T-helper 1 cell treated with Interleukin-12 subunit alpha and Interleukin-12 subunit beta and Interleukin-4 antibody, amounts not matched to agents 30 ng/mL and 1 ng/mL, for 36 hours (primary cell): Measurements from ENCODE around the gene PPARGC1A. TPM values are rescaled to one million over a fixed set of nuclear protein-coding genes. Genes with fewer than 3 reads are reported as not detected.

Experiments
- intact Hi-C: fragments of 100-400 bp; cut with micrococcal nuclease; formaldehyde crosslinking; loops from one replicate; pipeline ENCODE4 v1.15.1; 2024
- total RNA-seq: library from RNA; stranded (reverse); gene quantifications from 2 replicates; pipeline ENCODE4 v1.2.3, GENCODE V29; 2022

Gene PPARGC1A
- total RNA-seq, 1 donor from 2014 or later: not detected

DNA sequence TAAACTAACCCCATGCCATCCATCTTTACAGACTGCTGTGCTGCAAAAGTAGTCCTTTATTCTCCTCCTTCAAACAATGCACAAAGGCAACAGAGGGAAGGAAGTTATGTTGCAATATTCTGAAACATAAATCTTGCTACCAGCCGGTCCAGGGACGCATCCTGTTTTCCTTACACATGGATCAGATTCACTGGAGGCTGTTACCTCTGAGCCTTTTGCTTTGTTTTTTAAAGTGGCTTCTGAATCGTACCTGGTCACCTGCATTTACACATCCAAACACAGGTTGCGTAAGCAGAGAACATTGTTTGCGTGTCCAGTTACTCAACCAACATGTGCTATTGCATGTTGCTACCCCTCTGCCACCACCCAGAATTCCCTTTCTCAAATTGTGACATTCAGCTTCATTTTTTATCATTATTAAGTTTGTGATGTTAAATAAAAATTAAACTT lies 8.8 kb downstream of the PPARGC1A start:
- intact Hi-C loops: no loop called here

DNA sequence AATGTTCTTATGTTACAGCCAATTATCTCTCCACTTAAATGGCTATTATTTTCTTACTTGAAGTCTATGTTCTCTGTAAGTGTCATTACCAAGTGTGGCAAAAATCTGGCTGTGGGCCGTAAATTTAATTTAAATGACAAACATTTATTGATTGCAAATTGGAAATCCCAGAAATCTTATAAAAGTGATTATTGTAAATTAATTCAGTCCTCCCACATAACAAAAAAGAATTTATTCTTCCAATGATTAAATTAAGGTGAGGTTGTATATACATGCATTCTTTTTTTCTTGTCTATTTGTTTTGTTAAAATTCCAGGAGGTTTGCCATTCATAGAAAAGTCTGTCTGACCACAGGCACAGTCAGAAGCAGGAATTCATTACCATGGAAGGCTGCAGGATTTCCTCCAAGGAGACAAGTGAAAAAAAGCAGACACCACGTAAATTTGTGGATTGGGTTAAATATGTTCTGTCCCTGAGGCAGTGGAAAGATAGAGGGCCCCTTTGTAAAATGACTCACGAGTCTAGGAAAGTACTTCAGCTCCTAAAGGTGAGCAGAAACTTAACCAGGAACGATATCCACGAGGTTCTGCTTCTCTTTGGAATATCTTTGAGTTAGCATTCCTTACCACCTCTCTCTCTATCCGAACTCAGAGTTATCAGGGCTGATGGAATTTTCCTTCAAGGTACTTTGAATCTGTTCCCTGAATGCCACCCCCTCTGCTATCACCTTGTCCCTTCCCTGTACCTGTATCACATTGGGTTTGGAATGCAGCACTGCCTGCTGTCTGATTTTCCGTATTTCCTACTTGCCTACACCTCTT lies 10.7 kb downstream of the PPARGC1A start:
- intact Hi-C loops: no loop called here

DNA sequence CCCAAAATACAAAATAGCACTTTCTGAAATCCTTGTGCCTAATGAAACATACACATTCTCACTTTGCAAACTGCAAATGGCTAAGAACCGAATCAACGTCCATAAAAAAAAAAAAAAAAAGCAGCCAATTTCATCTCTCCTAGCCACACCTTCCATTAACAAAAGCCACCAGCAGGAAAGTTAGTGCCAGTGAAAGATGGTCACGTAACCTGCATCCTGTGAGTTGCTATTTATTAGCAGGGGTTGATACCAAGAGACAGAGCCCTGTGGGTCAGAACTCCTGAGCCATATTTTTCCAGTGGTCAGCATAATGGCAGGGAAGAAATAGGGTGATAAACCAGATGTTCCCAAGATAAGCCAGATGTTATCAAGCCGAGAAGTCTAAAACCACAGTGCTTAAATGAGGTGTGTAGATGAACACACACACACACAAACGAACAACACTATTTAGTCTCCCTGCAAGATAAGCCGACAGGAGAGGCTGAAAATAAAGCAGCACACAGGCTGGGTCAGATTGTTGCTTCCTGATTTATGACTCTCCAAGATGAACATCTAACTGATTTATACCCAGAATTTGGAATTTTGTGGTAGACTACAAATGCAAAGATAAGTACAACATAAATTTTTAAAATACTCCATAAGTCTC lies 11.5 kb downstream of the PPARGC1A start:
- intact Hi-C loops: no loop called here

DNA sequence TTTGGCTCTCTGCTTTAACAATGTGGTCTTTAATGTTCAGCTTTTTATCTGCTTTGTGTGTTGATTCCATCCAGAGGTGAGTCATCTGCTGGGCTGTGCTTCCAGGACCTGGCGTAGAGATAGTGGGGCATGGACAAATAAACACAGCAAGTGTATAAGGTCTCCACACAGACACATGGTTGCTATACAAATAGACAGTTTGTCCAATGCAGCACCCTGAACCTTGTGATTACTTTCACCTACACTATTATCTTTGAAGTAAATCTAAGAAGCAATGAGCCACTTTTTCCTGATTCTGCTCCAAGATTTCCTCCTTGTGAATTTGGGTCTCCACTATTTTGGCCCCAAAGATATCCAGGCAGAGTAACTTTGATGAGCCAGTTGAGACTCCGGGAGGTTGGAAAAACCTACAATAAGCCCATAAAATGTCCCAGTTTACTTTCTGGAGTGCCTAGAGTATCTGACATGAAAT lies 12.1 kb downstream of the PPARGC1A start:
- intact Hi-C loops: no loop called here

DNA sequence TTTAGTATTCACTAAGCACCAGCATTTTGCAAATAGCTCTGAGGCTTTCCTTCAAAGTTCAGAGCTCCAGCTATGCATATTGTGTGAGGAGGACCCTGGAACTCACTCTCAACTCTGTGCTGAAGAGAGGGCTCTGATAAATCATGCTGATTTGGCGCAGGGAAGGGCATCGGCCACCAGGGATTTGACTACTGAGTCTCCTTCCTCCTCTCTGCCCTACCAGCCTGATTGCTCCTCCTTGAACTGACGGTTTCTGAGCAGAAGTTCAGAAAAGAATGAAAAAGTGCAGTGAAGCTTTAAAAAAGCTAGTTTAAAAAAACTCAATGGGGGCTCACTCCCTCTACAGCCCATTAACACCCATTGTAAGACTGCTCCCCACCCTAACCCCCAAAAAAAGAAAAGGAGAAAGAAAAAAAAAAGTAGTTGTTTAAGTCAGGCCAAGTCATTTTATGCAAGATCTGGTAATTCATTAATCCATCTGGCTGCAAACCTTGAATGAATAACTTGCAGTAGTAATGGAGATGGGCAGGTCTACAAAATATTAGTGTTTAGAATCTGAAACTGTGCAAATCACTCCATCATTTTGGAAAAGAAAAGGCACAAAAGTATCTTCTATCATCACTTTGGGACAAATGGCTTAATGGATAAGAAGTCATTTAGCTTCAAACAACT lies 13.3 kb downstream of the PPARGC1A start:
- intact Hi-C loops: no loop called here

DNA sequence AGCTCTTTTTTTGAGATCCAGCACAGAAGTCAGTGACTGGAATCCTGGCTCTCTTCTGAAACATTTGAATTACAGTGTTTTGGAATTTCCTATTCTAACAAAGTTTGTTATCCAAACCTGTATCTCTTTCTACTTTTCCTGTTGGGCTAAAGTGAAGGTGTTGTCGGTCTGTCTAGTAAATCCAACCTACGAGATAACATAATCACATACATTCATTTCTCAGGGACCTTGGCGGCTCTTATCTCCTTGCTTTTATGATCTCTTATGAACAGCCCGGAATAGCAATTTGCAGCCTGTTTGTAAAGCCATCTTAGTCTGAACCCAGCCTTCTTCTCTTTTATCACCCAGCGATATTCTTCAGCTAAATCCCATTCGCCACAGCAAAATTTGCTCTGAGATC lies 14.5 kb downstream of the PPARGC1A start:
- intact Hi-C loops: no loop called here

DNA sequence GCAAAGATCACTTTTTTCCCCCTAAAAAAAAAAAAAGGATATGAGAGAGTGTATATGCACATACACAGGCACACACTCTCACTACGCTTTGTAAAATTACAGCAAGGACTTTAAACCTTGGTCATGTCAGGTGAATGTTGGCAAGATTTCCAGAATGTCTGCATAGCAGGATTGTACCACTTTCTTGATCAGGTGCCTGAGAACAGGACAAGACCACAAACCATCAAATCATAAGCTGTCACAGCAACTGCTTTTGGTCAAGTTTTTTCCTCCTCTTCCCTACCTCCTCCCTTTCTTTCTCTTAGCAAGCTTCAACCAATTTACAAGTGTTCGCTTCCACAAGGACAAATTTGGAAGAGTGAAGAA lies 15.3 kb downstream of the PPARGC1A start:
- intact Hi-C loops: no loop called here

DNA sequence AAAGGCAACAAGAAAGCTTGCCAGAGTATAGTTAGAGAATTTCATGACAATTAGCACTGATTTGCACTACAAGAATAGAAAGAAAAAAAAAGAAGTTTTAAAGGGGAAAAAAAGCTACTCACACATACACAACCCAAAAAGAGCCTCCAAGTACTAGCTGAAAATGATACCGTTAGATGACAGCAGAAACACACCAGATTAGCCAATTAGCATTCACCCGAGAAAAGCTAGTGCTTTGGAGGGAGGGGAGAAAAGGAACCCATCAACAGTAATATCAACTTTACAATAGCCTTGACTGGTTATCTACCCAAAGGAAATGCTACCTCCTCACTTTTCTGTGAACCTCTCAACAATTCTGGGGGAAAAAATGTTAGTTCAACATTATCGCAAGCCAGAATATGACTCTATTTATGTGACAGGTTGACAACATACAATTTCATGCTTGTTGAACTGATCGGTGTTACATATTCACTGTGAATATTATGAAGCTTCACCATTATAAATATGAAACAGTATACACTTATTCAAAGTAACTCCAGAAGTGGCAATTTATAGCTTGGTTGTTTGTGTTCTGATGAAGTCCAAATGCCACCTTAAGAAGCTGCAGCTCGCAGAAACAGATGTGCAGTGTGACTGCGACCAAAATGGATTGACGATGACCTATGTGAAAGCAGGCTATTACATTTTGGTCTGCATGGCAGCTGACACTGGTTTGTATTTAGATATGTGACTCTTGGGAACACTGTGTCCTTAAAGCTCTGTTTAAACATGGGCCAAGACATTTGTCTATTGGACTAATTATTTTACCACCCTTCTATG lies 15.9 kb downstream of the PPARGC1A start:
- intact Hi-C loops: no loop called here

DNA sequence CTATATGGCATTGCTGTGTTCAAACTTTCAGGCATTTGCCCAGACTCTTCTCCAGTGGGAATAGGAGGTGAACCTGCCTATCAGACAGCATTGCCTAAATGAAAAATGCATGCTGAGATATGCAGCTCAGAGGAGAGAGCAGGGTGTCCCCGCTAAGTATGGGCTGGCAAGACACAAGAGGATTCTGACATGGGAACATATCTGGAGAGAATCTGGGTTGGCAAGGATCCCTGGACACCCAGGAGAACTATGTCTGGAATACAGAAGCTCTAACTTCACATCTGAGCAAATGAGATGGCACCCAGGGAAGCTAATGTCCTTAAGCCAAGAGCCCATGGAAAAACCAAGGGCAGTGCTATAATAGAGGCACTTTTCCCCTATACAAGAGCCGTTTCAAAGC lies 18.4 kb downstream of the PPARGC1A start:
- intact Hi-C loops: no loop called here

DNA sequence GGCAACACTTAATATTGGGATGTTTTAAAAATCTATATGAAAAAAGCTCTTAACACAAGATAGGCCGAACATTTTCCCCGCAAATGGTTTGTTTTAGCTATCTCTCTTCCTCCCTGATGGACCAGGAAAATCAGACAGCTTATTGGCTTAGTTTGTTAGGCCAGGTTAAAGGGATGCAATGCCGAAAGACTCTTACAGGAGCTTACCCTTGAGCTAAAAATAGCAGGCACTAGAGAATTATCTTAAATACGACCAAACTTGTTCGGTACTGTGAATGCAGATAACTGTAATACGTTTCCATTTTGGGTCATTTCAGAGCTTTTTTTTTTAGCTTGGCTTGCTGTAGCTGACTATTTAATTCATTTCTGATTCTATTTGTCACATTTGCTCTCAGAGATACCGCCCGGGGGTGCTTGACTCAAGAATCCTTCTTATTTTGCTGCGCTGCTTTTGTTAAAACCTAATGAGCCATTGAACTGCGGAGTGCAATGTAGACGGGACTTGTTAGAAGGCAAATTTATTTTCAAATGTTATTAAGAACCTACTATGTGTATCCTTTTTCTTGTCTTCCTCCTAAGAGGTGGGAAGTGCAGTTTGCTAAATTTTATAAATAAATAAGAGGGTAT lies 23.3 kb downstream of the PPARGC1A start:
- intact Hi-C loops: no loop called here

DNA sequence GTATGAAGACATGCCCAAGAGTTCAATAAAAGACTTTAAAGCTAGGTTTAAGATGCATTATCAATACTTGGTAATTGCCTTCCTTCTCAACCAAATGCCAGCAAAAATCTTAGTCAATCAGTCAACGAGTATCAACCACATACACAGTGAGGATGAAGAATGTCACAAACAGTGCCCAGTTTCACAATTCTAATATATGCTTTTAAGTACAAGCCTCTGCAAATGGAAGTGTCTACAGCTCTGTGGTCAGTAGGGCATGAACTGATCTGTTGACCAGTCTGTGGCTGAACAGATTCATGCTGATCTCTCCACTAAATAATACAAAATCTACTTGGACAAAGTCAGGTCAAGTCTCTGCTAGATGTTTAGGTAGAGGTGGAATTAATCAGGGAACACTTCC lies 27.9 kb downstream of the PPARGC1A start:
- intact Hi-C loops: no loop called here

DNA sequence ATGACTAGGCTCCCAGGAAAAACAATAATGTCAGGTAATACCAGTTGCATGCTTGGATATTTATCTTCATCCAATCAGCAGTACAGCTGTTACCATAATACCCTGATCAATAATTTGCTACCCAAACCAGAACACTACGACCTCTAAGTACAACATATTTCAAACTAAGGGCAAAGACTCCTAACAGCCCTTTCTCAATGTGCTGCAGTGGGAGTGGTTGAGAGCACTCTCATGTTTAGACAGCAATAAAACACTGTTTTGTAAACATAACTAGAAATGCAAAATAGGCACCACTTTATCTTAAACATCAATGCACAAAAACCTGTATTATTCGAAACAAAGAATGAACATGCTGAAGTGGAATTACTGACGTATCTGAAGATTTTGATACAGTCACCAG lies 28.9 kb downstream of the PPARGC1A start:
- intact Hi-C loops: no loop called here

DNA sequence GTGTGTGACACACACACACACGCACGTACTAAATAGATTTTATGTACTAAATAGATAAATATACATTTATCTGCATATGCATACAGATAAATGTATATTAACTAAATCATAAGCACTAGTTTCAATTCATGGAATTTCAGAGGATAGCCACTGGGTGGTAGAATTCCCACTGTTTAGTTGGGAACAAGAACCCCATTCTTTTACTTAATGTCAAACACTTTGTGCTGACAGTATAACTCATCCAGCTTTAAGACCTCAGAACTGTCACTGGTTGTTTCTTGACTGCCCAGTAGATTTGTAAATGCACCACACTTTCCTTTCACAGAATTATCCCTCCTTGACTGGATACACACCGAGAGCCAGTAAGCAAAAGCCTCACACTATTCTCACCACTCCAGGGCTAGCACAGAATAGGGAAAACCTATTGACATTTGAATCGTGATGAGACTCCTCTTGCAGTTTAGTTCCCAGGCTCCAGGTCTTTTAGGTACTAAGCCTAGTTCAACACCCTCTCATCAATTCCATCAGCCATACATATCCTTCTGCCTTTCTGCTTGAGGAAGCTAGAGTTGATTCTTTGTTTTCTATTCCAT lies 32.4 kb downstream of the PPARGC1A start:
- intact Hi-C loops: no loop called here

DNA sequence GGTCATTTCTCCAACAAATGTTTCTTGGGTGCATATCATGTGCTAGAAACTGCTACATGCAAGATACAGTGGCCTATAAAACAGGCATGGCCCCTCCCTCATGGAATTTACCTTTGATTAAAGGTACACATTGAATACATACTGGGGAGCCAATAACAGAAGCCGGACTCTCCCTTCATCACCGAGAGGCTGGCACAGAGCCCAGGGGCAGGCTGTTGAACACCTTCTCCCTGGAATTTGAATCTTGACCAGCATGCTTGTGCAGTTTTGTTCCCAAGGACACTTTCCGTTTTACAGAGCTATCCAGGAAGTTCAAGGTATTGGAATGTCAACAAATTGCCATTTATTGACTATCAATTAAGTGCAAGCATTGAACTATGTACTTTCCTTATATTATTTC lies 33.2 kb downstream of the PPARGC1A start:
- intact Hi-C loops: no loop called here

DNA sequence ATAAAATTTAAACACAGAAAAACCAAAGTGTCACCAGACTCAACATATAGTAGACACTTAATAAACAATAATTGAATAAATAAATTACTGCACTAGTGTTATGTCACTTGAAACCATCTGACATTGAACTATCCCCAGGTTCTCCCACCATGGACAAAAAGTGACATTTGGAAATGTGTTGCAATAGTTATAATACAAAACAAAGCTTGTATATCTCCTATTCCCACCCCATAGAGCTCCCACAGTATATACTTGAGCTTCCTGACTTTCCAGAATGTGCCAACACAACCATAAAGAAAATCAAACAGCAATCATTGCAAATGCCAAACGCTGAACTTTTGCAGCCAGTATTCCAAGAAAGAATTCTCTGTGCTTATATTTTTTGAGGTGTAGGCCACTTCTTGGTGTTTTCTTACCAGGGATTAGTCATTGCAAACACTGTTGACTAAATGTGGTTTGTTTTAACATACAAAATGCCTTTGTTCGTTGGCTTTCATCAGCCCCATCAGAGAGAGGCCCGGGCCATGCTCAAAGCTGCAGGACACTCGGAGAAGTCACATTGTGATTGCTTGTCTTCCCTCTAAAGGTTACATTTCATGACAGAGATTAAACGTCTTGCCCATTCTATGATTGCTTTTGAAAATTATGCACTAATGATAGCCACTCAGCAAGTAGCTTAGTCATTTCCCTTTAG lies 33.8 kb downstream of the PPARGC1A start:
- intact Hi-C loops: no loop called here

DNA sequence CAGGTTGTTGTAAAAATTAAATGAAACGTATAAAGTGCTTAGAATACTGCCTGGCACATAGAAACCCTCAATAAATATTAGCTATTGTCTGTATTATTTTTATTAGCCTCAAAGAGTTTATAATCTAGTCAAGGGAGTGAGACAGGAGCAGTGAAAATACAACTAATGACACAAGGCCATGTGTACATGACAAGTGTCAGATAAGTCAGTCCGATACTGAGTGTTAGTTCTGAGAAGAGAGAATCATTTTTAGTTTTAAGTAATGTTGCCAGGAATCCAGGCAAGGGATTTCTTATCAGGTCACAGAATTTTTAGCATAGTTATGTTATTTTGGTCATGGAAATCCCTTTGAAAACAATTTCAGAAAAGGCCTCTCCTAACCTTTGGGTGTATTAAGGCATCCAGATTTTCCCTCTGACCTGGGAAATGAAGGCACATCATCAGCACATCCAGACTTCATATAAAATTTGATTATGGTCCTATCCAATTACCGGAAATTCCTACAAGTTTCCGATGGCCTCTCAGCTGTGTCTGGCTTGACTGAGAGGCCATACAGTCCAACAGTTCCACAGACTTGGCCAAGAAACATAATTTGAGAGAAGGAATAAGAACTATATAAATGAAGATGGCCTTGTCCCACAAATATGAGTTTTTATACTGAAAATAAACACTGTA lies 35.7 kb downstream of the PPARGC1A start:
- intact Hi-C loops: no loop called here

DNA sequence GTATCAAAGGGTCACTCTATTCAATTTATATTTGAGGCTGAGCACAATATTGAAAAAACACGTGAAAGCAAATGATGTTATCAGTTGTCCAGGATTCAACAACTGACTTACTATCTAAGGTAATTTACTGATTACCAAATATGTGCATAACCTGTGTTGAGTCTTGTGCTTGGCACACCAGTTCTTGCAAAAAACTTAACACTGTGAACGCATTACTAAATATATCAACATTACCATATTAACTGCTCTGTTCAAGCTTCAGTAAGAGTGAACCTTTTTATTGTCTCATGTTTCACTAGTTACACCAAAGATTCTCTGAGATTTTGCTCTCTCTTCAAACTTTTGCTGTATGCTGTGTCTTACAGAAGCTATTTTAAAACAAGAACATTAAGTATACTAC lies 38.4 kb downstream of the PPARGC1A start:
- intact Hi-C loops: no loop called here

DNA sequence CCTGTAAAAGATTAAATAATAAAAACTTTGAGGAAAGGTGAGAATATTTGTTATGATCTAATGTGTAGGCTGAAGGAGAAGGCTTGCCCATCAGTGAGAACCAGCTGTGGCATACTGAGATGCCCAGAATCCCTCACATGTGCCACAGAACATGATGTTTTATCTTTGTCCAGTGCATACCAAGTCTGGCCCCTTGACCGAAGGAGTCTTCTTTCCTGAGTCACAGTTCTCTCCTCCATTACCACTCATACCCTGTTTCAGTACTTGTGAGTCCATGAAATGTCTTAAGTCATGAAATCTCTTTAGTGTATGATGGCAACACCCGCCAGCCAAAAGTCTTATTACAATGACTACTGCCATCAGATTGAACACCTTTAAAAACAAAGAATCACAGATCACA lies 42.7 kb downstream of the PPARGC1A start:
- intact Hi-C loops: no loop called here

DNA sequence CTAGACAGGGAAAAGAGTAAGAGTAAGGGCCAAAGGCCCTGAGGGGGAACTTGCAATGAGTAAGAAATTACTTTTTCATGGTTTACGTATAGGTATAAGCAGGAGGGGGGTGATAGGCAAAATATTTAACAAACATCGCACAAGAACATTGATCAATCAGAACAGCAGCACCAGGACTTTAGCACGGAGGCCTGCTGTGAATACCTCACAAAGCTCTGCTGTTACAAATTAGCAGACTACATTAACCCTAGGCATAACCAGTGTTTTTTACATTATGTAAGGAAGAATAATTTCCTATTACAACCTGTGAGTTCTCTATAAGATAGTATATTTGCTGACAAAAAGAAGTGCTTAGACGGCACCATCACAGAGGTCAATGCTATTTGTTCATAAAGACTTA lies 44.9 kb downstream of the PPARGC1A start:
- intact Hi-C loops: no loop called here
